Lower leg skin (tissue), 4 donors: ENCODE data around the gene CLK1. TPM values are rescaled to one million over a fixed set of nuclear protein-coding genes. Genes with fewer than 3 reads are reported as not detected.

ENCODE experiments used
- DNase-seq, 2 donors: peaks; one replicate each; pipeline ENCODE4 v3.0.0-alpha.2; 2019; ENCODE audit warnings: low spot score in 2 of 2
- H3K4me3 ChIP-seq: fragments of 200-600 bp; sonication (generic); 2 replicates; pipeline ENCODE4 v1.5.1; 2017; ENCODE audit warnings: mild to moderate bottlenecking, low read depth; ENCODE audit not compliant: poor library complexity, severe bottlenecking
- POLR2A ChIP-seq, 2 donors: fragments of 450-650 bp; IDR thresholded peaks; one replicate each; pipeline ENCODE4 v1.6.1; 2016 to 2017; ENCODE audit warnings: antibody characterized with exemption in 2 of 2, mild to moderate bottlenecking in 1 of 2, moderate library complexity in 1 of 2
- WGBS, 2 donors: methylation state at CpG; one replicate each; pipeline ENCODE4 v1.1.5; 2018; 5-methylcytosine and 5-hydroxymethylcytosine counted together
- intact Hi-C: fragments of 100-400 bp; cut with DNase I; formaldehyde crosslinking; loops from one replicate; pipeline ENCODE4 v1.15.0; 2023; ENCODE audit warnings: low total_unique reads
- total RNA-seq, 4 donors: library from RNA; depleted of rRNA; stranded (reverse); fragments of >200 nt; gene quantifications; one replicate each; pipeline ENCODE4 v1.1.0, GENCODE V29; 2016
- TF ChIP-seq, protein P1 (sequence below), 3 donors: fragments of 450-650 bp; IDR thresholded peaks; one replicate each; pipeline ENCODE4 v1.5.1; 2016; ENCODE audit warnings: antibody characterized with exemption in 3 of 3, mild to moderate bottlenecking in 3 of 3, moderate library complexity in 2 of 3

Gene CLK1
- total RNA-seq, 4 donors from 2014 or later = 86.0 to 307 (median 205) TPM

DNA sequence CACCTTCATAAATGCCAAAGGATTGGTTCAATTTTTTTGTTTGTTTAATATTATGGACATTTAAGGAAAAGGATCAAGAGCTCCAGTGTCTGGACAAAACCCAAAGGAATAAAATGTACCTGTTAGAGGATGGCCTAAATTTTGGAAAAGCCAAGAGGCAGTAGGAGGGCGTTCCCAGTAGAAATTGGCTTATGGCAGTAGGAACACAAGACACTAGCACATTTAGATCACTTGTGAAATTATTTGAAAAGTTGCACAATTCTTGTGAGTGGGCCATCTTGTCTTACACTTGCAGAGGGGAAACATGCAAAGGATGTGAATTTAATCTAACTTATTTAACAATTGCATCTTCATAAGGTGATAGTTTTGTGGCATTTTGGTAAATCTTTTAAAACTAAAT, 49.5 kb downstream of the CLK1 start:
- whole genome bisulfite sequencing, 2 donors = 70 to 81% methylated on average over 1 of the region's 1 CpG
- TF ChIP-seq, protein P1, sequence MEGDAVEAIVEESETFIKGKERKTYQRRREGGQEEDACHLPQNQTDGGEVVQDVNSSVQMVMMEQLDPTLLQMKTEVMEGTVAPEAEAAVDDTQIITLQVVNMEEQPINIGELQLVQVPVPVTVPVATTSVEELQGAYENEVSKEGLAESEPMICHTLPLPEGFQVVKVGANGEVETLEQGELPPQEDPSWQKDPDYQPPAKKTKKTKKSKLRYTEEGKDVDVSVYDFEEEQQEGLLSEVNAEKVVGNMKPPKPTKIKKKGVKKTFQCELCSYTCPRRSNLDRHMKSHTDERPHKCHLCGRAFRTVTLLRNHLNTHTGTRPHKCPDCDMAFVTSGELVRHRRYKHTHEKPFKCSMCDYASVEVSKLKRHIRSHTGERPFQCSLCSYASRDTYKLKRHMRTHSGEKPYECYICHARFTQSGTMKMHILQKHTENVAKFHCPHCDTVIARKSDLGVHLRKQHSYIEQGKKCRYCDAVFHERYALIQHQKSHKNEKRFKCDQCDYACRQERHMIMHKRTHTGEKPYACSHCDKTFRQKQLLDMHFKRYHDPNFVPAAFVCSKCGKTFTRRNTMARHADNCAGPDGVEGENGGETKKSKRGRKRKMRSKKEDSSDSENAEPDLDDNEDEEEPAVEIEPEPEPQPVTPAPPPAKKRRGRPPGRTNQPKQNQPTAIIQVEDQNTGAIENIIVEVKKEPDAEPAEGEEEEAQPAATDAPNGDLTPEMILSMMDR (IDR thresholded peaks at IDR 0.05) = no peak
- no peak for TF ChIP-seq POLR2A (IDR thresholded peaks at IDR 0.05)
- no peak overlapping the region for H3K4me3 ChIP-seq
- intact Hi-C loops = loop anchor here (10.0 kb wide), 1 partner anchor 50 kb away; the partner anchor contains the start of gene CLK1
- DNase-seq = peak in 1 of 2 donors; percentile 19

DNA sequence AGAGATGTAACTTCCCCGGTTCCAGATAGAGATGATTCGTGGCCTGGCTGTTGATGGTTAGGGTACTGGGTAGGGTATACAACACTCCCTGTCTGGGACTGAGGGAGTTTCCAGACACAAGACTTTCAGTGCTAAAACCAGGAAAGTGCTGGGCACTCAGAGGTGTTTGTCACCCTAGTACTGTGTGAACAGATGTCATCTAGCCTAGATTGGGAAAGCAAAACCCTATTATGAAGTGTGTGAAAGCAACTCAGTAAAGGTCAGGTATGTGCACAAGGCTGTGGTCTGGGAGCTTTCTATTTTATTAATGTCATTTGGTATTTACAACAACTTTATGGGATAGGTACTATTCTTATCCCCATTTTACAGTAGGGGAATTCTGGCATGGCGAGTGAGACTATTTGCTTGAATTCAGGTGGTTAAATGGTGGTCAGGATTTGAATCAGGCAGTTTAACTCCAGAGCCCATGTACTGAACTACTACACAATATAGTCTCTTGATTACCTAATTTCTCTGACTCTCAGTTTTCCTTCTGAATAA, 50.1 kb downstream of the CLK1 start:
- TF ChIP-seq POLR2A (IDR thresholded peaks at IDR 0.05) = no peak
- TF ChIP-seq, protein P1 (IDR thresholded peaks at IDR 0.05) = no peak
- intact Hi-C loops = loop anchor here (10.0 kb wide), 1 partner anchor 50 kb away; the partner anchor contains the start of gene CLK1
- no peak overlapping the region for H3K4me3 ChIP-seq
- WGBS, 2 donors = 67 to 69% methylated on average over 3 of the region's 3 CpGs
- no peak for DNase-seq

DNA sequence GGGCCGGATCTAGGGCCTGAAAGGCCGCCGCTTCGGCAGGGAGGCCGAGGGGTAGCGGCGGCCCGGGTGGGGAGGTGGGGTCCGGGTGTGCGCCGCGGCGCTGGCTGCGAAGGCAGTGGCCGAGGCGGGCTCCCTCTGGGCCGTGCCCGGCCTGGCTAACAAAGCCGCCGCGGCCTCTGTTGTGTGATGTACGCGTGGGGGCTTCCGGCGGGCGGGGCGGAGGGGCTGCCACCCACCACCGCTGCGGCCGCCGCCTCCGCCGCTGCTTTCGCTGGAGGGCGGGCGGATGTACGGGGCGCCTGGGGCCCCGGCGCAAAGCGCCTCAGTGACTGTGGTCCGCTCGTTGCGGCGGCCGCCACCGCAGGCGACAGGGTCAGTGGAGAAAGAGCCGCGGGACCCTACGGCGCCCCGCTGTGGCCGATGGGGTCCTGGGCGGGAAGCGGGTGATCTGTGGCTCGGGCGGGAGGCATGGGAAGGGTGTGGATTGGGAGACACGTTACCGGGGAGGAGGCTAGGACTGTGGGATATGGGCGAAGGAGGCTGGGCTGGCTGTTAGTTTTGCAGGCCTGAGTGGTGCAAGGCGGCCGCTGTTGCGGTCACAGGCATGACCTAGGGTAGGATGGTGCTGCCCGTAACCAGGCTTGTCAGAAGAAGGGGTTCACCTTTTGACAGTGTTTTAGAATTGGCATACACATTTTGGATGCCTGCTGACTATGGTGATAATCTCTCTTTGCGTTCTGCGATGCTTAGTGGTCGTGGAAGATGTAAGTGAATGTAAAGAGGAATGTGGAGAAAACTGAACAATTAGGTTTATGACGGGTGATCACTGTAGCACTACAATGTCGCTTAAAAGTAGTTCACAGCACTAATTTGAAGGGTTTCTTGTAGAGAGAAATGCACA, 52.1 kb downstream of the CLK1 start:
- intact Hi-C loops = loop anchor here (10.0 kb wide), 1 partner anchor 52 kb away; the partner anchor contains the start of gene CLK1
- TF ChIP-seq POLR2A (IDR thresholded peaks at IDR 0.05) = no peak
- TF ChIP-seq, protein P1 (IDR thresholded peaks at IDR 0.05) = no peak
- DNase-seq = peak; percentile 68 to 93
- peak overlapping the region; percentile 86 for H3K4me3 ChIP-seq
- 1% methylated on average over 36 to 37 of the region's 70 CpGs for WGBS, 2 donors

DNA sequence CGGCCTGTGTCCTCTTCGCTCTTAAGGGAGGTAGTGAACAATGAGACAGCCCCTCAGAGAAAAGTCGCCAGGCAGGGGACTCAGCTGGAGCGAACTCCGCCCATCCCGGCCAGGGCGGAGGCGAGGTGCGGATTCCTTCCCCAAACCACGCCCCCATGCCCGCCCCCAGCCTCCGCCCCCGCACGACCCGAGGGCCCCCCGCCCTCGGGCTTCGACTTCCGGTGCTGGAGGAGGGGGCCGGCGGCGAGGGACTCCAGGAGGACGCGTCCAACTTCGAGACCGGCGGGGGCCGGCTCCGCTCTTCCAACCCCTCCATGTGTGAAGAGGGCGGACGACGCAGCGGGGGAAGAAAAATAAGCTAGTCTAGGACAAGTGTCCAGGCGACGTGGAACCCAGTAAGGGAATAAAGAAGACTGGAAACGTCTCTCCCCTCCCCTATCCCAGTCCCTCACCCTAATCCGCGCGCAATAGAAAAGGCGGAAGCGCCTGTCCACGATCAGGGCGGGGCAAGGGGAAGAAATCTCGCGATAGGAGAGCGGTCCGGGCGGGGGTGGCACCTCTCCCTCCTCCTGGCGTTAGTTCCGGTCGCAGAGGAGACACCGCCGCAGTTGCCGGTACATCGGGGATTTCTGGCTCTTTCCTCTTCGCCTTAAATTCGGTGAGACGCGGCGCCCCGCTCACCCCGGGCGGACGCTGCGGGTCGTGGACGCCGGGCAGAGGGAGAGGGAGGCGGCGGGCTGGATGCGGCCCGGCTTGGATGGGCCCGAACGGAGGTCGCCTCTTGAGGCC, 52.9 kb downstream of the CLK1 start, which contains the start of gene BZW1:
Gene BZW1 (plus strand): TSS at position 578 of the 789 bp plus-strand sequence. CDS start 1,308 bp downstream, outside the sequence.
- 0 to 1% methylated on average over 64 to 71 of the region's 75 CpGs for WGBS, 2 donors
- TF ChIP-seq POLR2A (IDR thresholded peaks at IDR 0.05) = peak in 1 of 2 donors; percentile 56
- TF ChIP-seq, protein P1 (IDR thresholded peaks at IDR 0.05) = no peak

DNA sequence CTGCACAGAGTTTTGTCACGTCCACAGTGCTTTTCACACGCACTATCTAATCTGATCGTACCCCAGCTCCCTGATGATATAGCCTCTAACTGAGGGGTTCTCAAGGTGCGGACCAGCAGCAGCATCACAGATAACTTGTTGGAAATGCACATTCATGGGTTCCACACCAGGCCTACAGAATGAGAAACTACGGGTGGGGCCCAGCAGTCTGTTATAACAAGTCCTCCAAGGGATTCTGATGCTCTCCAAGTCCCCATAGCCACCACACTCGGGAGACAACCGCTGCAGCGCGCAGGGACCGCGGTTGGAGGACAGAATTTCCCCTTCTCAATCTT, 53.5 kb downstream of the CLK1 start:
- no peak for DNase-seq
- H3K4me3 ChIP-seq = peak overlapping the region; percentile 86
- 5% methylated on average over 11 of the region's 11 CpGs for WGBS, 2 donors
- TF ChIP-seq, protein P1 (IDR thresholded peaks at IDR 0.05) = no peak
- no peak for TF ChIP-seq POLR2A (IDR thresholded peaks at IDR 0.05)
- intact Hi-C loops = loop anchor here (10.0 kb wide), 1 partner anchor 54 kb away; the partner anchor contains the start of gene CLK1

More for the DNA sequence above, 52.9 kb downstream of the CLK1 start, which contains the start of gene BZW1:
- intact Hi-C loops = loop anchor here (10.0 kb wide), 1 partner anchor 53 kb away; the partner anchor contains the start of gene CLK1
- peak within 1 kb of the TSS; percentile 86 for H3K4me3 ChIP-seq
- peak; percentile 95 to 99 for DNase-seq
